GM19025 (cell line): ENCODE results near the gene NIPAL1.

Source experiments
- ATAC-seq: cut with Tn5 transposase; IDR thresholded peaks from one replicate; pipeline ENCODE4 v1.9.1; 2021; ENCODE audit warnings: mild to moderate bottlenecking, low read depth, moderate library complexity; ENCODE audit not compliant: unreplicated experiment

The NIPAL1 gene

DNA sequence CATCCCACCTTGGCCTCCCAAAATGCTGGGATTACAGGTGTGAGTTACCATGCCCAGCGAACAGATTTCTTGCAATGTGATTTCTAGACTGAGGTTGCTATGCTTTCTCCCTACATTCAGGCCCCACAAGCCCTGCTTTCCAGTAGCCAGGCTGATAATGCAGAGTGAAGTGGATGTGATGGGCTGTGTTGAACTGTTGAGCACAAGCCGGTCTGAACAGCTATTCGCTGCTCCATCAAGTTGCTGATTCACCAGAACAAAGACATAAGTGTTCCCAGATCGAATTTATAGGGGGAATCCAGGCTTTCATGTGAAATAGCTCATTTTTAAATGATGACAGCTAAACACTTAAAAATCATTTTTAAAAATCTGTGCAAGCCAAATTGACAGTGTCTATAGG, 8.0 kb downstream of the NIPAL1 start:
- ATAC-seq = no peak

DNA sequence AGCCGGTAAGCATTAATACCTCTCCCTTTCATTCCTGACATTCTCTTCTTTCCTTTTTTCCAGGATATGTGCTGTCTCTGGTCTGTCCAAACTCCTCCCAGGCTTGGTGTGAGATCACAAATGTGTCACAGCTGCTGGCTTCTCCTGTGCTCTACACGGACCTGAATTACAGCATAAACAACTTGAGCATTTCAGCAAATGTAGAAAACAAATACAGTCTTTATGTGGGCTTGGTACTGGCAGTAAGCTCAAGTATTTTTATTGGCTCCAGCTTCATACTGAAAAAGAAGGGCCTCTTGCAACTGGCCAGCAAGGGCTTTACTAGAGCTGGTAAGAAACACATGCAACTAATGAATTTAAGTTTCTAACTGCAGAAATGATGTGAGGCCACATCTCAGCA, 8.4 kb downstream of the NIPAL1 start:
- no peak for ATAC-seq

DNA sequence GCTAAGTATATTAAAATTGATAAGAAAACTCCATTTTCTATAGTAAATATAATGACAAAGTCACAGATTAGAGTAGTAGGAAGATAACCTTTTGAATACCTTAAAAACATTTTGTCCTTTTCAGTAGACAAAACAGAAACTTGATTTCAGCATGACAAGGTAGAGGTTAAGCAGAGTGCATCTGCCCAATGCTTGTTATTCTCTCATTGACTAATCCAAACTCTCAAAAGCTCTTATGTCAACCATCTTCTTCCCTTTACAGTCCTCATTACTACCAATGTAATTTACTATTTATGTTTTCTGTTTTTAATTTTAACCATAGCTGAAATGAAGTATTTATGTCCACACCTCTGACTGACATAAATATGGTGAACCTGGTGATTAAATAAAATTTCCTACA, 11.1 kb downstream of the NIPAL1 start:
- ATAC-seq = no peak

DNA sequence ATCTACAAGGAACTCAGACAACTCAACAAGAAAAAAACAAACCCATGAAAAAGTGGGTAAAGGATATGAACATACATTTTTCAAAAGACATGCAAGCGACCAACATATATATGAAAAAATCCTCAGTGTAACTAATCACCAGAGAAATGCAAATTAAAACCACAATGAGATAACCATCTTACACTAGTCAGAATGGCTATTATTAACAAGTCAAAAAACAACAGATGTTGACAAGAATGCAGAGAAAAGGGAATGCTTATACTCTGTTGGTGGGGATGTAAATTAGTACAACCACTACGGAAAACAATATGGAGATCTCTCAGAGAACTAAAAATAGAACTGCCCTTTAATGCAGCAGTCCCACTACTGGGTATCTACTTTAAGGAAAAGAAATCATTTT, 12.1 kb downstream of the NIPAL1 start:
- ATAC-seq = no peak

DNA sequence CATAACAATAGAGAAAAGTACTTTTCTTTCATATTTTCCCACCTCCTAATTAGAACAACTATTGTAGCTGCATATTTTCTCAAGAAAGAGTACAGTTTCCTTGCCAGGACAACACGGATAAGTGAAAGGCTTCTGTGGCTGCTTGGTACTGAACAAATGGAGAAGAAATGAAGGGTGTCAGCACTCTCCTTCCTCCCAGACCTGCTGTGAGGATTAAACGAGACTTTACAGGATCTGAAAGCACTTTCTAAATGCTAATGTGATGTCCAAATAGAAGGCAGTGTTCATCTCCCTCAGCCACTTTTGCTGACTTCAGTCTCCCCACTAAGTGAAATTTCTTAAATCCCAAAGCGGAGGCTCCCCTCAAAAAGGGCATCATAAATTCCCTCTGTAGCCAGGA, 13.9 kb downstream of the NIPAL1 start:
- ATAC-seq = no peak

DNA sequence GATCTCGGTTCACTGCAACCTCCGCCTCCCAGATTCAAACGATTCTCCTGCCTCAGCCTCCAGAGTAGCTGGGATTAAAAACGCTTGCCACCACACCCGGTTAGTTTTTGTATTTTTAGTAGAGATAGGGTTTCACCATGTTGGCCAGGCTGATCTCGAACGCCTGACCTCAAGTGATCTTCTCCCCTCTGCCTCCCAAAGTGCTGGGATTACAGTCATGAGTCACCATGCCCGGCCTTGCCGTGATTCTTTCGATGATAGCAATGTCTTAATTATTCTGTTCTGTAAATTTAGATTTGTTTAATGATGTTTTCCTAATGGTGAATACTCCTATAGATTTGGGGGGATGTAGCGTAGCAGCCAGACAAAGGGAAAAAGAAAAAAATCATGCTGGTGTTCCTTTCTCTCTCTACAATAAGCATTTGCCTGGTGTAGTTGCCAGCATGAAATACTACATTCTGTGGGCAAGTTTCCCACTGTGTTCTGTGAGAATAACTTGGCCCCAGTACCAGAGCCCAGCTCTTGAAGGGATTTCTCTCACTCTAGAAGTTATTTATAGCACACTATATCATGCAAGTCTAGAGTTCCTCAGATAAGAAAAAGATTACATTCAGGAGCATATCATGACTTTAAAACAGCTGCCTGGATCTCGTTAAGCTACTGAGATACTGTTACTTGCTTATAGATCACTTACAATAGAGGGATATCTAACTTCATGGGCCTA, 15.4 kb downstream of the NIPAL1 start:
- no peak for ATAC-seq

DNA sequence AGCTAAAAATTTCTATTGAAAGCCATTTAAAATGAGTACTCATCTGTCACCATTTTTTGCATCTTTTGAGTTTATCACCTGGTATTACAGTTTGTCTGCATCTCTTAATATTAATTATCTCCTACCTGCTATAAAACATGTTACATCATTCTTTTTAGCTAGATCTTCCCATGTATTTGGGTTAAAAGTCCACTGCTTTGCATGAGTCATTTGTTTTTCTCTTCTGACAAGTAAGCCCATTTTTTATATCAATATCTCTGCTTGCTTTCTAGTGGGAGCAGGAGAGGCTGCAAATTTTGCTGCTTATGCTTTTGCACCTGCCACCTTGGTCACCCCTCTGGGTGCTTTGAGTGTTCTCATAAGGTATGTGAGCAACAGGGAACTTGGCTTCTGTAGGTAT, 16.1 kb downstream of the NIPAL1 start:
- no peak for ATAC-seq

DNA sequence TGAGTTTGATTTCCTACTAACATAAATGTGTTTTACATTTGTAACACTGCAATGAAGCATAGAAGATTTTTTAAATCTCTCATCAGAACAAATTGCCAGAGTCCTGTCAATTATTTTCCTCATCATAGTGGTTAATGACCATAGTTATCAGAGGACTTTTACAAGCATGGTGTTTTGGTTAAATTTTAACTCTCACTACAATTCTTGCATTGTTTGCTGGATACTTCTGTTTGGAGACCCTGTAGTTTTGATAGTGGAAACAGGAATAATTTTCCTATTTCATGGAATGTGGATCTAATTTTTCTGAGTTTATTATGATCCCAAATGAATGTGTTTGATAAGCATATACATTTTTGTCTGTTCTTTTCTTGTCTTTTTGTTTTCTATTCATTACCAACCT, 16.8 kb downstream of the NIPAL1 start:
- no peak for ATAC-seq

DNA sequence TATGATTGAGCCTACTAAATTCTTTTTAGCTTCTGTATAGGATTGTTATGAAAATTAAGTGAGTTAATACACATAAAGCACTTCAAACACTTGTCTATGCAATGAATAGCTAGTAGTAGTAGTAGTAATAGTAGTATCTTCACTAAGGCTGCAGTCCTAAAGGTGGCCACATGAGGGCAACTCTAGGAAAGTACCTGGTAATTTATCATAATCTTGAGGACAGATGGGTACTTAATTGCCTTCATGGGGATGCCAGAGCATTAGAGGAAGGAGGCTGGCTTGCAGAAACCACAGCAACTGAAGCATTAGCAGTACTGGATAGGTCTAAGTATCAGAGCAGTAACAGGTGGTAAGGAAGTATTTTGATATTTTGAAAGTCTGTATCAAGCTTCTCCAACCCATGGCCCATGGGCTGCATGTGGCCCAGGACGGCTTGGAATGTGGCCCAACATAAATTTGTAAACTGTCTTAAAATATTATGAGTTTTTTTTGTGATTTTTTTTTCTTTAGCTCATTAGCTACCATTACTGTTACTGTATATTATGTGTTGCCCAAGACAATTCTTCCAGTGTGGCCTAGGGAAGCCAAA, 17.3 kb downstream of the NIPAL1 start:
- ATAC-seq = peak; percentile 49

DNA sequence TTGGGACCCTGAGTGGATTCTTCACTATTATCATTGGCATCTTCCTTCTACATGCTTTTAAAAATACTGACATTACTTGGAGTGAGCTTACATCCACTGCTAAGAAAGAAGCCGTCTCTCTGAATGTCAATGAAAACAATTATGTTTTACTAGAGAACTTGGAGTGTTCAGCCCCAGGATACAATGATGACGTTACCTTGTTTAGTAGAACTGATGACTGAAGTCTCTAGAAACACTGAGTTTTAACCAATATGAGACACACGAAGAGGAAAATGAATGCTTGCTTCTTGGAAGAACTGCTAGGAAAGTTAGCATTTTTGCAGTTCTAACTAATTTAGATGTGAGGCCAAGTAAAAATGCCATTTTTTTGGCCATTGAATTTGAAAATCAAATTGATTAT, 19.4 kb downstream of the NIPAL1 start:
- no peak for ATAC-seq

DNA sequence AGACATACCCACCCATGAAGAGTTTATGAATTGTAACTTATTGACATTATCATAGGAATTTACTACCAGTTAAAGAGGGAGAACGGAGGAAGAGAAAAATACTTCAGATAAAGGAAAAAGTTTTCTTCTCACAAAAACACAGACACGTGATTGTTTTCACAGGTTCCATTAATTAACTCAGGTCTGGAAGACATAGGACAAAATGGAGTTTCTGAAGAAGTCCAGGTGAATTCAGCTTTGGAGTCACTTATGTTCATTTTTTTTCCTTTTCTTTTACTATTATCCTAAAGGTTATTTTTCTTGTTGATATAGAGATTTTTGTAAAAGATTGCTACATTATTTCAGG, 20.5 kb downstream of the NIPAL1 start:
- ATAC-seq = no peak

DNA sequence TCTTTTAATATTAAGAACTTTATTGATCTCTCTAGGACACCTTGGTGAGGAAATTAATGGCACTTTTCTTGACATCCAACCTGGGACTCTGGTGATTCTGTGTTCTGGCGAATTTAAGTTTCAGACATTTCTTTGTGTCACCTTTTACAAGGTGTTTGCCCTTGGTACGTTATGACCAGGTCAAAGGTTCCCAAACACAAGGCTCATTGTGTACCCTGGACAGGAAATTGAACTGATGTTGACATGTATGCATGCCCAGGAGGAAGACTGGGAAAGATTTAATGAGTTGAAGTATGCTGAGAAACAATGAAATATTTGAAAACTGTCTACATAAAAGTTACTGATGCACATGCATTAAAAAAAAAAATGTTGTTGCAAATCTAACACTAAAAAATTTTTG, 22.1 kb downstream of the NIPAL1 start:
- ATAC-seq = no peak

DNA sequence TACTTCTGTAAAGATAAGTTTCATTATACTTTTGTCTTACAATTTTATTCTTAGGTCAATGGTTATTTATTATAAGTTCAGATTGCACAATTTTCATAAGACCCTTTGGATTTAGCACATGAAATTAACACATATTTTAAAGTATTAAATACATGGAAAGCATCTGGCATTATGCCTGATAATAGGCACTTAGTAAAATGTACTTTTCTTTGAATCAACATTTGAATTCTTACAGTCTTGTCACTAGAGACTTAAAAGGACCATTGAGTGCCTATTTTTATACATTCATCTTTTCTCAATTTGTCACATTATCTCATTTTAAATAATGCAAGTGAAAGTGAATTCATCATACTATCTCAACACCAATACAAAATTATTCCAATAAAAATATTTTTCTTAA, 23.0 kb downstream of the NIPAL1 start:
- no peak for ATAC-seq

DNA sequence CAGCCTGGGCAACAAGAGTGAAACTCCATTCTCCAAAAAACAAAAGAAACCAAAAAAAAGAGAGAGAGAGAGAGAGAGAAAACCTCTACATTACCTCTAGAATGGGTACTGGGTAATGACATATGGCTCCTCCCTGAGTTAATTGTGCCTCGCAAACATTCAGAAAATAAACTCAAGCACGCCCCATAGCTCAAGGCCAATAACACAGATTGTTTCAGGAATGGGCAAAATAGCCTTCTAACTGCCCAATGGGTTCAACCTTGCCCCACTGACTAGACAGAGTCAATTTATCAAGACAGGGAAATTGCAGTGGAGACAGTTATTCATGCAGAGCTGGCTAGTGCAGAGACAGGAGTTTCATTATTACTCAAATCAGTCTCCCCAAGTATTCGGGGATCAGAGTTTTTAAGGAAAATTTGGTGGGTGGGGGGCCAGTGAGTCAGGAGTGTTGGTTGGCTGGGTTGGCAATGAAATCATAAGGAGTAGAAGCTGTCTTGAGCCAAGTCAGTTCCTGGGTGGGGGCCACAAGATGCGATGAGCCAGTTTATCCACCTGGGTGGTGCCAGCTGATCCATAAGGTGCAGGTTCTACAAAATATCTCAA, 25.1 kb downstream of the NIPAL1 start:
- no peak for ATAC-seq

DNA sequence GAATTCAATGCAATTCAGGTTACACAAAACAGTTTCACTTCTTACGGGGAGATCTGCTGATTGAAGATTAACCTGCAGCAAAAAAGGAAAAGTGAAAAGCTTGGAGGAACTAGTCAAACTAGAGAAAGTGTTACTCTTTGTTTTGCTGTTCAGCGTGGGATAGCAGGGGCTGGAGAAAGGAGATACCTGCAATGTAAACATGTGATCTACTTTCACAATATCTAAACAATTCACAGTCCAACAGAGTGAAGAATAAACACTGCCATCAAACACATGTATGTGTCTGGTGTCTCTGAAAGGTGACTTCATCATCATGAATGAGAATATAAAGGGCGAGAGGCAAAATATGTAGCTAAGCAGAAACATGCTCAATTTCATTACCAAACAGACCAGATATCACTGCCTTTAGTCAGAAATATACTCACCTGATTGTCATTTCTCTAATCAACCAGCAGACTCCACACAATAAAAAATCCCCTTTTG, 26.4 kb downstream of the NIPAL1 start:
- no peak for ATAC-seq

DNA sequence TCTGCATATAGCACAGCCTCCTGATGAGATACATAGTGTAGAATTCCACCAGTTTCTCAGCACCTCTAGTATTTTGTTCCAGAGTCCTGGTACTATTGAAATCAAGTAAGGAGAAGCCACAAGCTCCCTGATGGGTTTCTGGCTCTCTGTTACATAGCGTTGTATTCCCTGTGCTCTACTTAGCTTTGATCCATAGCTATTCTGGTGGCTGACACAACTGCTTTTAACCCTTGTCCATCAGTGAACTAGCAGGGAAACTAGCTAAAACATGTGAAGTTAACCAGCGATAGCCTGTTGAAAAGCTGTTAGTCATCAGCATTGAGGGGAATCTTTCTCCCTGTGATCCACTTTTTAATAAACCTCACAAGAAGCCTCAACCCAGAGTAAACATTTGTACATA, 26.9 kb downstream of the NIPAL1 start:
- no peak for ATAC-seq

DNA sequence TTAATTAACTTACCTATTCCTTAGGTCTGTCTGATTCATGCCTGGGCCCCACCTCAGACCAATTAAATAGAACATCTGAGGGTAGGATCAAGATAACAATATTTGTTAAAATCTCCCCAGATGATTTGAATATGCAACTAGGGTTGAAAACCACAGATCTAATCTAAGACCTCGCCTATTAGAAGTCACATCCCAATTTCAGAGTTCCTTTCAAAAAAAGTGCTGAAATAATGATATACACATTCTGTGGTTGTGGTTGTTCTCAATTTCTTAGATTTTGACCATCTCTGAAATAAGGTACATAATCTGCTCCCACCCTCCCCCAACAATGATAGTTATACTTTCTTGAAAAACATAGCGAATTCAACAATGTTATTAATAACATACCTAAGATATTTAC, 27.7 kb downstream of the NIPAL1 start:
- ATAC-seq = no peak

DNA sequence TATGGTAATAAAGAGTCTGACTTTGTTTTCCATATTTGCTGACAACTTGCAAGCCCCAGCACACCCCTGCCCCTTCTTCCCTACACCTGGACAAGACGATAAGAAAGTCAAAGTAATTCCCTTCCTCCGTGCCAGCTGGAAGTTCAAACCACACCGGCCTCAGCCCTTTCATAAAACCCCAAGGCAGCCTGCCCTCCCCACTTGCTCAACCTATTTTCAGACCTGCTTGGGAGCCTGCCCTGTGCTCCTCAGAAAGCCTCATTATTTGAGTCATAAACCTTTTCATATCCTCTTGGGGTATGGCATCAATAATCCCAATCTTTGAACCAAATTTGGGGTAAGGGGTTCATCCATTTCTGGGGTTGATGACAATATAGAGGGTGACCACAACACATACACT, 29.5 kb downstream of the NIPAL1 start:
- ATAC-seq = no peak

DNA sequence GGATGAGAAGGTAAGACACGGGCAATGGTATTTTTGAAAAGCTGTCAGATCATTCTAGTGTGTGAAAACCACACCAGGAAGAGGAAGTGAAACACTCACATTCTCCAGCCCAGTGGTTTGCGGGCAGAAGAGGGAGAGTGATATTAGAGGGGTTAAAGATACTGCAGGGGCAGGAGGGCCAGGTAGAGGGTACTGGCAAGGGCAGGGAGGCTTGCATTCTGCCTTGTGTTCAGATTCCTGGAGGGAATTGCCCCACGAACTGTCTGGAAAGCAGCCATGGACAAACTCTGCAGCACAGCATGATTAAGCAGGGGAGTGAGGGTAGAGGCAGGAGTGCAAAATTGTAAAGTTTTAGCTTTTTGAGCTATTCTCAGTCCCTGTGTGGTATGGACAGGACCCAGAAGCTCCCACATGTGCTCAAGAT, 30.9 kb downstream of the NIPAL1 start:
- peak; percentile 97 for ATAC-seq

DNA sequence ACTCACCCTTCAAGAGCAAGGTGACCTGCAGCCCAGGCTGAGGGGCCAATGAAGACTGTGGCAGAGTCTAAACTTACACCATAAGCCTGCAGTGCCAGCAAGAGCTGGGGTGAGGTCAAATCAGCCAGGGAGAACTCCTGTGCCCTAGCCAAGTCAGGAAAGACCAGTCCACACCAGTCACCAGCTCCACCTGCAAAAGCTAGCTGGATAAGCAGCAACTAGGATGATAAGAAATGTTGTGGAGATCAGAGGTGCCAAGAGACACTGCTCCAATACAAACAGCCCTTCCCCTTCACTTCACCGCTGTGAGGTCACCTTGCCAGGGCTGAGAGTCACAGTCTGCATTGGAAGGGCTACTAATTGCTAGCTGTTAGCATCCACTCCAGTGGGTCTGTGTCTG, 31.3 kb downstream of the NIPAL1 start:
- ATAC-seq = no peak

DNA sequence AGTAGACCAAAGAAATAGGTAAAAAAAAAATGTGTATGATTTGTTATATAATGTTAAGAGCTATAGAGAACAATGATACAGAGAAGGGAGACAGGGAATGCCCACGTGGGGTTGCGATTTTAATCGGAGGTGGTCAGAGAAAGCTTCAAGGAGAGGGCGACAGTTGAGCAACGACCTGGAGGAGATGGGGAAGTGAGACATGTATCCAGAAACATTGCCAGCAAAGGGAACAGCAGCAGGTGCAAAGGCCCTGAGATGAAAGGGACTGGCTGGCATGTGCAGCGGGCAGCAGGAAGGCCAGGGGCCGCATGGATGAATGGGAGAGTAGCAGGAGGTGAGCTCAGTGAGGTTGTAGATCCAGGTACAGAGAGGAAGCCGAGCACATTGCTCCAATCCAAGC, 32.9 kb downstream of the NIPAL1 start:
- no peak for ATAC-seq

DNA sequence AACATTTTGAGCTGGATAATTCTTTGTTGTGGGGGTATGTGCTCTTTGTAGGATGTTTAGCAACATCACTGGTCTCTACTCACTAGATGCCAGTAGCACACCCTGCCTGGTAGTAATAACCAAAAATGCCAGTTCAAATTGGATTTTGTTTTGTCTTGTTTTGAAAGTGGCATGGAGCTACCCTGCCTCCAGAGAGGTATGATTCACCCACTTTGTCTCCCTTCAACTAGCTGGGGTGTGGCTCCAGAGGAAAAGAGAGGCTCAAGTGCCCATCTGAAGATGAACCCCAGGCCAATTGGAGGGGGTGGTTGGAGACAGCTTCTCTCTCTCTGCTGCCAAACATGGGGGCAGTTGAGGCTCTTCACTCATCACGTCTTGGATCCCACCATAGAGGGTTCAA, 34.5 kb downstream of the NIPAL1 start:
- ATAC-seq = no peak
